ENCODE data around the gene KITLG. TPM values are rescaled to one million over a fixed set of nuclear protein-coding genes. Genes with fewer than 3 reads are reported as not detected.

Gene KITLG
- total RNA-seq, 1 experiment from 2014 or later = 4.6 TPM

DNA sequence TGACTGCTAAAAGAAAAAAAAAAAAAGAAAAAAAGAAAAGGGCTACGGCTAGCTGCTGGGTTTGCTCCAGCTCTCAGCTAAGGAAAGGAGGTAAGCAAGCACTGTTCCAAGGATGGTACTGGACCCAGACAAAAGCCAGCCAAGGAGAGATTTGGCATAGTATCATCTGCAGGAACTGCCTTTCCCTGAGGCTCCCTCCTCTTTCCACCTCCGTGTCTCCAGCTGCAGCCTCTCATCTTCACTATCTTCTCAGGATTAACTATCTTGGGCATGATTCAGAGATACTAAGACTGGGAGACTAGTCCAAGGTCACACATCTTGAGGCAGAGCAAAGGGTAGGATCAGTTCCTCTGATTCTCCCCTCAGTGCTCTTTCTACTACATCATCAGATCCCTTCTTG, 6.0 kb downstream of the KITLG start:
- Histone ChIP-seq H3K9me3 (ENCODE audit: low read depth, low read length, poor library complexity, severe bottlenecking) (no peaks in the 10 kb centered on the region), H3K4me1 (ENCODE audit: insufficient read depth, low read length, poor library complexity, severe bottlenecking) (peaks cover 18% of the 10 kb centered on the region), H3K36me3 (ENCODE audit: insufficient read depth, low read length, poor library complexity, severe bottlenecking) (no peaks in the 10 kb centered on the region), H3K4me3 (ENCODE audit: low read depth, low read length, poor library complexity, severe bottlenecking) (no peak overlapping the region), H3K27me3 (replicated peaks; ENCODE audit: insufficient read depth, low read depth, low read length, poor library complexity) (no peaks in the 10 kb centered on the region), H3K27ac (ENCODE audit: low read depth, low read length, poor library complexity, severe bottlenecking) (no peak overlapping the region)
- no TSS peak for BruUV-seq (replicated peaks)
- intact Hi-C loops (cut with micrococcal nuclease; ENCODE audit: unreplicated experiment) = no loop called here
- ChIA-PET CTCF (no interaction called here), POLR2A (ENCODE audit: low non-redundant PET) (no interaction called here)
- TF ChIP-seq, protein P1, sequence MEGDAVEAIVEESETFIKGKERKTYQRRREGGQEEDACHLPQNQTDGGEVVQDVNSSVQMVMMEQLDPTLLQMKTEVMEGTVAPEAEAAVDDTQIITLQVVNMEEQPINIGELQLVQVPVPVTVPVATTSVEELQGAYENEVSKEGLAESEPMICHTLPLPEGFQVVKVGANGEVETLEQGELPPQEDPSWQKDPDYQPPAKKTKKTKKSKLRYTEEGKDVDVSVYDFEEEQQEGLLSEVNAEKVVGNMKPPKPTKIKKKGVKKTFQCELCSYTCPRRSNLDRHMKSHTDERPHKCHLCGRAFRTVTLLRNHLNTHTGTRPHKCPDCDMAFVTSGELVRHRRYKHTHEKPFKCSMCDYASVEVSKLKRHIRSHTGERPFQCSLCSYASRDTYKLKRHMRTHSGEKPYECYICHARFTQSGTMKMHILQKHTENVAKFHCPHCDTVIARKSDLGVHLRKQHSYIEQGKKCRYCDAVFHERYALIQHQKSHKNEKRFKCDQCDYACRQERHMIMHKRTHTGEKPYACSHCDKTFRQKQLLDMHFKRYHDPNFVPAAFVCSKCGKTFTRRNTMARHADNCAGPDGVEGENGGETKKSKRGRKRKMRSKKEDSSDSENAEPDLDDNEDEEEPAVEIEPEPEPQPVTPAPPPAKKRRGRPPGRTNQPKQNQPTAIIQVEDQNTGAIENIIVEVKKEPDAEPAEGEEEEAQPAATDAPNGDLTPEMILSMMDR (conservative IDR thresholded peaks at IDR 0.05; ENCODE audit: low read depth, low read length) = no peak
- TF ChIP-seq EZH2 (IDR thresholded peaks at IDR 0.05; ENCODE audit: borderline replicate concordance, low read depth, low read length, poor library complexity, severe bottlenecking) = no peak
- DNase-seq (ENCODE audit: low spot score) = no peak

DNA sequence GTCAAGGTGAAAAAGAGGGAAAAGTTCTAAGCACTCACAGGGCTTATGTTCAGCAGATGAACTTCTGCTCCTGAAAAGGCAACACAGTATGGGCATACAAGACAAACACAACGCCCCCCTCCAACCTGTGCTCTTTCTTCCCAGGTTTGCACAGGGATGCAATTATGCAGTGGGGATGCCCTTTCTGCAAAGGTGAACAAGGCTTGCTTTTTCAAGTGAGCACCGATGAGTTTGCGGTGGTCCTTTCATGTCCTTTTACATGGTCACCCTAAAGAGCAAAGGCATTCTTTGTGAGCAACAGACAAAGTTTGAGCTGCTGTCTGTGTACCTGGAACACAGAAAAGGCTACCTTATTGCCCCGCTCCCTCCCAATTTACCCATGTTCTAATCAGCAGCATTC, 6.7 kb downstream of the KITLG start:
- Histone ChIP-seq H3K27me3 (replicated peaks; ENCODE audit: insufficient read depth, low read depth, low read length, poor library complexity) (no peaks in the 10 kb centered on the region), H3K4me1 (ENCODE audit: insufficient read depth, low read length, poor library complexity, severe bottlenecking) (peaks cover 14% of the 10 kb centered on the region), H3K36me3 (ENCODE audit: insufficient read depth, low read length, poor library complexity, severe bottlenecking) (no peaks in the 10 kb centered on the region), H3K9me3 (ENCODE audit: low read depth, low read length, poor library complexity, severe bottlenecking) (no peaks in the 10 kb centered on the region), H3K4me3 (ENCODE audit: low read depth, low read length, poor library complexity, severe bottlenecking) (no peak overlapping the region), H3K27ac (ENCODE audit: low read depth, low read length, poor library complexity, severe bottlenecking) (no peak overlapping the region)
- no peak for DNase-seq (ENCODE audit: low spot score)
- intact Hi-C loops (cut with micrococcal nuclease; ENCODE audit: unreplicated experiment) = no loop called here
- TF ChIP-seq, protein P1 (conservative IDR thresholded peaks at IDR 0.05; ENCODE audit: low read depth, low read length) = no peak
- TF ChIP-seq EZH2 (IDR thresholded peaks at IDR 0.05; ENCODE audit: borderline replicate concordance, low read depth, low read length, poor library complexity, severe bottlenecking) = no peak
- BruUV-seq (replicated peaks) = no TSS peak
- CTCF ChIA-PET = no interaction called here
- POLR2A ChIA-PET (ENCODE audit: low non-redundant PET) = interaction anchor here (0.6 kb wide), 1 partner anchor 20 kb away, joined by 3 read pairs; no protein-coding TSS in a partner anchor

DNA sequence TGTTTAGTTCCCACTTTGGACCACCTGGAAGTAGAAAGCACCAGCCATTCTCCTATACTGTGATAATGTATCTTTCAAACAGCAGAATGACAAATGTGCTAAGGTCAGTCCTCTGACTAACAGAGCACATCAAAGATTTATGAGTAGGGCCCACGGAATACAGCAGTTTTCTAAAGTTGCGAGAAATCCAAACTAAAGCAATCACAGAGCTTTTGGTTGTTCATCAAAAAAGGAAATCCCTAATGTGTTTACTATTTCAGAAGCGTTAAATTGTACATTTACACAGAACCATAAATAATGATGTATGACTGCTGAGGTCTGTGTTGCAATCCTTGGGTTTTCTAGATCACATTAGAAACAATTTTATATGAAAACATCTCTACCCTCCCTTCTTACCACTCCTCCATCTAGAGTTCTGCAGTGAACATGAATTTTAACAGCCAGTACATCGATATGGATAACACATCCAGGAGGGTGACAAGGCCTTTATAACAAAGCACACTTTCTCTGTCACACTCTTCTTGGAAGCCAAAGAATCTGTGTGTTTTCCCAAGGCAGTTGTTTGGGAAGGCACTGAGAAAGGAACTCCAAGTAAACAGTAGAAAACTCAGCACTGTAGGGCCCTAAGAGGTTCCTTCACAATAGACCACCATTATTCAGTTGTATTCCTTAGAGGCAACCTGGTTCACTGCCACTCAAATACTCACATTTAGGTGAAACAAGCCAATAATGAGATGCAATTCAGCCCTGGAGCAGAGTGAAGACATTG, 7.3 kb downstream of the KITLG start:
- H3K4me1 ChIP-seq (ENCODE audit: insufficient read depth, low read length, poor library complexity, severe bottlenecking) = peaks cover 13% of the 10 kb centered on the region
- intact Hi-C loops (cut with micrococcal nuclease; ENCODE audit: unreplicated experiment) = no loop called here
- no peak overlapping the region for H3K27ac ChIP-seq (ENCODE audit: low read depth, low read length, poor library complexity, severe bottlenecking)
- DNase-seq (ENCODE audit: low spot score) = peak; percentile 8
- BruUV-seq (replicated peaks) = no TSS peak
- ChIA-PET CTCF (no interaction called here), POLR2A (ENCODE audit: low non-redundant PET) (interaction anchor here (0.6 kb wide), 1 partner anchor 21 kb away, joined by 3 read pairs; no protein-coding TSS in a partner anchor)
- H3K27me3 ChIP-seq (replicated peaks; ENCODE audit: insufficient read depth, low read depth, low read length, poor library complexity) = no peaks in the 10 kb centered on the region
- H3K9me3 ChIP-seq (ENCODE audit: low read depth, low read length, poor library complexity, severe bottlenecking) = no peaks in the 10 kb centered on the region
- TF ChIP-seq EZH2 (IDR thresholded peaks at IDR 0.05; ENCODE audit: borderline replicate concordance, low read depth, low read length, poor library complexity, severe bottlenecking) = no peak
- TF ChIP-seq, protein P1 (conservative IDR thresholded peaks at IDR 0.05; ENCODE audit: low read depth, low read length) = no peak
- no peaks in the 10 kb centered on the region for H3K36me3 ChIP-seq (ENCODE audit: insufficient read depth, low read length, poor library complexity, severe bottlenecking)
- no peak overlapping the region for H3K4me3 ChIP-seq (ENCODE audit: low read depth, low read length, poor library complexity, severe bottlenecking)
